H1 (cell line): Measurements from ENCODE around the gene DNAH8. TPM values are rescaled to one million over a fixed set of nuclear protein-coding genes. Genes with fewer than 3 reads are reported as not detected.

Experiments used
- KDM5A ChIP-seq: fragments of 200-600 bp; IDR thresholded peaks from 2 replicates; pipeline ENCODE4 v1.7.1; 2012; ENCODE audit warnings: mild to moderate bottlenecking, low read length, inconsistent platforms, mixed read lengths
- POU5F1 ChIP-seq: IDR thresholded peaks from 2 replicates; pipeline ENCODE4 v1.6.1; 2011; ENCODE audit warnings: low read depth, mild to moderate bottlenecking, low read length, moderate library complexity
- SP2 ChIP-seq: IDR thresholded peaks from 2 replicates; pipeline ENCODE4 v1.6.1; 2012; ENCODE audit warnings: mild to moderate bottlenecking, low read length, inconsistent platforms
- polyA plus RNA-seq, 7 experiments: library from polyadenylated mRNA; depleted of rRNA in 3 of 7; stranded (reverse) in 5 of 7; unstranded in 2 of 7; fragments of >200 nt in 5 of 7; fragments of 200-250 nt in 2 of 7; gene quantifications; 1 replicate in 5 of 7; 2 replicates in 1 of 7; 4 replicates in 1 of 7; pipeline versions ENCODE4 v1.2.1 to v1.2.3, GENCODE V29; 2011 to 2013; ENCODE audit warnings: missing spikeins in 2 of 7, mixed read lengths in 2 of 7
- total RNA-seq: library from RNA; stranded (reverse); fragmentation: NEBNext Ultra II Directional; extraction: Animal tissue kit (Norgen Biotek cat#: 25700); gene quantifications from 2 replicates; pipeline ENCODE4 v1.2.1, GENCODE V29; 2021

DNAH8 gene
- total and polyA plus RNA-seq, 2 of the 8 experiments (the other 6 are each of a cell fraction or from before 2014, with no cell fraction given), result under 0.01 TPM; not detected in 1

DNA sequence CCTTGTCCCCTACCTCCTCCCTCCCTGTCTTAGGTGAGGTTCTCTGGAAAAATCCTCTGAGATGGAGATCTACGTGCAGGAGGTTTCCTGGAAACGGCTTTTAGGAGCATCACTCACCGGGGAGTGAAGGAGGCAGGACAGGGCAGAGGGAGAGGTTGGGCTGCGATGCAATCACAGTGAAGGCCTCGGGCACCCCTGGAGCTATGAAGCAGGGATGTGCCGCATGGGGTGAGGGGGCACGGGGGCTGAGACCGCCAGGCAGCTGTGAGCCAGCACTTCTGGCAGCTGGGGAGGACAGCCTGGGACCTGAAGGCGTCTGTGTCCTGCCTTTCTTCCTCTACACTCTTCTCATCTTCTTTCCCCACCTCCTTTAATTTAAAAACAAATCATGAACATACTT is 320.6 kb downstream of the DNAH8 start (continued):
- TF ChIP-seq POU5F1, result no peak
- no peak for TF ChIP-seq SP2
- no peak for TF ChIP-seq KDM5A
